SKM-1 (cell line): Measurements from ENCODE around the gene SMIM44.
"Not testable (repeated sequence)": the region's sequence is repeated elsewhere in the genome, so short reads cannot be mapped to it uniquely, and the experiment has no call there.

Experiments
- DNase-seq: peaks from one replicate; lab custom pipeline; 2025; ENCODE audit not compliant: unreplicated experiment; lab: John Stamatoyannopoulos, UW

Gene SMIM44

DNA sequence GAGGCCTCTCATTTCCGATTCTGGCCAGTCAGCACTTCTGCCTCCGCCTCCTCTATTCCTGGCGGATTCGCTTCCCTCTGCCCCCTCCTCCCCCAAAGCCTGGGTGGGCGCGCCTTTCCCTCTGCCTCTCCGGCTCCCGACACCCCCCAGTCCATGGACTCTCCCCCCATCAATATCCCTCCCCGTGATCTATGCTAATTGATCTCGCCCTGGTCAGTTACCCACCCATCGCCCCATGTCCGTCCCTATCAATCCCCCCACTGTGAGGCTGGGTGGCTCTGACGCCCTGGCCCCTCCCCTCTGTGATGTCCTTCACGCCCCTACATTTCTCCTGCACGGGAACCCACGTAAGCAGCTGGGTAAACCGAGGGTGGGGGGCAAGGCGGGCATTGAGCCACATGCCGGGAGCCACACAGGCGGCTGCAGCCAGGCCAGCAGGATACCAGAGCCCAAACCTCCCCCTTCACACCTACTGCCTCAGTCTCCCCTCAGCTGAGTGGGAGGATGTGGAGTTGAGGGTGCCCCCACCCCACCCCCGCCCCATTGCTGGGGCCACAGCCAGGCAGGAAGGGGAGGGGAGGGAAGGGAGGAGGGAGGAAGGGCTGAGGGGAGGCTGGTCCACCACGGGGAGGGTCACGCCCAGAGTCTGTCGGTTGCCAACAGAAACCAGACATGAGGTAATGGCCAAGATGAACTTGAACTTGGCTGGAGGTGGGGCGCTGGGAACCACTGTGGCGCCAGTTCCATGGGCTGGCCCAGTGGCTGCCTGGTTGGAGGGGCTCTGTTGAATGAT is 24.0 kb downstream of the SMIM44 start:
- DNase-seq: no peak

DNA sequence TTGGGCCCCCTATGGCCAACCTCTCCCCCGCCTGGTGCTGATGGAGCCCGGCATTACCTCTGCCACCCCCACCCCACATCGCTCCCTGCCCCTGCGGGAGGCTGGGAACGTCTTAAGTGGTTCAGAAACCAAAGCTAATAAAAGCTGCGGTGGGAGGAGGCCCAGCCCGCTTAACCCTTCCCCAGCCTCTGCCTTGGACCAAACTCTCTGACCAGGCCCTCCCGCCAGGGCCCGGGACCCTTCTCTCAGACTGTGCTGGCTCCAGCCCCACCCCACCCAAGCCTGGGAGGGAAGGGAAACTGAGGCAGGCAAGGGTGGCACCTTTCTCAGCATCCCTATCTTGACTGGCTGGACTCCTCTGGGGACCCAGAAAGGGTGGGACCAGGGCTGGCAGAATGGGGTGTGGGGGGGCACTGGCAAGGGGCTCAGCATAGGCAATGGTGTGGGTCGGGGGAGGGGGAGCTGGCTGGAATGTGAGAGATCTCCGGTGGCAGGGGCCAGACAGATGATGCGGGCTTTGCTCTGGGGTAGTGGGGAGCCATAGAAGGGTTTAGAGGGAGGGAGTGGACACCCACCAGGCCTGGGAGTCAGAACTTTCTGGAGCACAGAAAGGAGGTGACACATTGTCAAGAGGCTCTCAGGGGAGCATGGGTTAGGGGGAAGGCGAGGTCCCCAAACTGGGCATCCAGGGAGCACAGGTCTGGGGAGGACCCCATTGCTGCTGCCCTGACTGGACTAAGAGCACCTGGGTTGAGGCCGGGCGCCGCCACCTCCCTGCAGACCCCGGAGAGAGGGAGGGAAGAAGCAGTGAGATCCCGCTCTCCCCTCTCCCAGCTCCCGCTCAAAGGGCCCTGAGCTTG is 24.8 kb downstream of the SMIM44 start:
- DNase-seq: no peak

DNA sequence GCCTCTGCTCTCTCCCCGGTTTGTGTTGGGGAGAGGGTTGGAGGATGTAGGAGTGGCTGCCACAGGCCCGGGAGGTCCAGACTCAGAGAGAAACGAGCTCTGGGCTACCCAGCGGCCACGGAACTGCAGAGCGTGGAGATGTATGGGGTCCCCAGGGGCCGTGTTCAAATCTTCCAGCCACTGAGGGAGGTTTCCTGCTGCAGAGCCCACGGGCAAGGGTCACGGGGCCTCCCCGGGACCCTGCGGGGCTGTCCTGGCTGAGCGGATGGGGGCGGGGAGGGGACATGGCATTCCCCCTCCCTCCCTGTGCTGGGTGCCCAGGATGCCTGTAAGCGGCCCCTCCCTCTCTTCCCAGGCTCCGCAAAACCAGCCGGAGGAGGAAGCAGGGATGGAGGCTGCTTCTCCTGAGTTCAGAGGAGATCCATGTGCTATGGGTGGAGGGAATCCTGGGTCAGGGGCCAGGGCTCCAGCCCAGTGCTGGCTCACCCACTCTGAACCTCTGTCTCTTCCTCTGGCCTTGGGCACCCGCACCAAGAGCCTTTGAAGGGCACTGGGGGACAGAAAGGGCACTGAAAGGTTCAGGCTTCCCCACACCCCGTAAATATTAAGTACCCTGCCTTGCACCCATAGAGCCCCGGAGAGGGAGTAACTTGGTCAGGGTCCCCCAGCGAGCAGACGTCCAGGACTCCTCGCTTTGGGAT is 25.6 kb downstream of the SMIM44 start:
- no peak for DNase-seq

DNA sequence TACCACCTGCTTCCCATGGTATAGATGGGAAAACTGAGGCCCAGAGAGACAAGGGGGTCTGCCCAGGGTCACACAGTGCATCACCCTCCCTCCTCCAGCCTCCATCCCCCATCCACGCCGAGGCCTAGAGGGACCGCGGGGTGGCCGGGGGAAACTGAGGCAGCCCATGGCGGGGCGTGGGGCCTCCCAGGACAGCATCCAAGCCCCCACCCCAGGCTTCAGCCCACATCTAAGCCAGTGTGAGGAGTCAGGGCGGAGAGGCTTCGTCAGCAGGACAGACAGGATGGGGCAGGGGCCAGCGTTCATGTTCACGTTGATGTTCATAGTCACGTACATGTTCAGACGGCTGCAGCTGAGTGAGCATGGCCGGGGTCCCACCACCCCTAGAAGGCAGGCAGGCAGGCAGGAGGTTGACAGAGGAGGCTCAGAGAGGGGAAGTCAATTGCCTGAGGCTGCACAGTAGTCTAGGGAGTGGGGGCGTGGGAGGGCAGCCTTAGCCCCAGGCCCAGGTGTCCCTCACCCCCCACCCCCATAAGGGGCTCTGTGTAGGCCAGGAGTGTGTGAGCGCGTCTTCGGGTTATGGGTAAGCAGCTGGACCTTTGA is 26.2 kb downstream of the SMIM44 start:
- DNase-seq: no peak

DNA sequence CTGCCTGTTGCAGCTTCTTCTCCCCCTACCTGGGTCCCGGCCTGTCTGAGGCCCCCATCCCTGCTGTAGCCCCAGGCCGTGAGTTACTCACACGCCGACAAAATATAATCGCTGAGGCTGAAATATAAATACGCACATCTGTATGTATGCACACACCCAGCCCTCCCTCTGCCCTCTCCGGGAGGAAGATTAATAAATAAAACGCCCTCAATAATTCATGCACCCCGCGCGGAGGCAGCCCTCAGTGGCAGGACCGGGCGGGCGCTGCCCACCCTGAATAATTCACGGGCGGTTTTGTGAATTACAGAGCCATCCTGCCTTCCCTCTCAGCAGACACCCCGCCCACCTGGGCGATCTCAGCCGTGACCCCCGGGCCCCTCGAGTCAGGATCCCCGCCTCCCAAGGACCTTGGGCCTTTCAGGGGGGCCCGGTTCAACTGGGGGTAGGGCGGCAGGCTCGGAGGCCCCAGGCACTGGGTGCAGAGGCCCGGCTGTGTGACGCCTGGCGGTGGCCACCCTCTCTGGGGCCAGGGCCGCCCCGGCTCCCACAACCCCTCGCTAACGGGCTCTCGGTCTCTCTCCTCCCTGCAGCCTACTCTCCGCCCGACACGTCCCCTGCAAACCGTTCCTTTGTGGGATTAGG is 27.2 kb downstream of the SMIM44 start:
- DNase-seq: no peak

DNA sequence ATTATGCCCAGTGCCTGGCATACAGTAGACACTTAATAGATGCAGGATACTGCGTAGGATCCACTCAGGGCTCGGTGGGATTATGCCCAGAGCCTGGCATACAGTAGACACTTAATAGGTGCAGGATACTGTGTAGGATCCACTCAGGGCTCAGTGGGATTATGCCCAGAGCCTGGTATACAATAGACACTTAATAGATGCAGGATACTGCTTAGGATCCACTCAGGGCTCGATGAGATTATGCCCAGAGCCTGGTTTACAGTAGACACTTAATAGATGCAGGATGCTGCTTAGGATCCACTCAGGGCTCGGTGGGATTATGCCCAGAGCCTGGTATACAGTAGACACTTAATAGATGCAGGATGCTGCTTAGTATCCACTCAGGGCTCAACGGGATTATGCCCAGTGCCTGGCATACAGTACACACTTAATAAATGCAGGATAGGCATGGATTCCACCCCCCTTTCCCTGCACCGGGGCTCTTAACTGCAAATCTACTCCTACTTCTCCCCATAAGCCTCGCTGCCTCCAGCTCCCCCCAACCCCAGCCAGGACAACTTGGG is 27.8 kb downstream of the SMIM44 start:
- DNase-seq: no peak

DNA sequence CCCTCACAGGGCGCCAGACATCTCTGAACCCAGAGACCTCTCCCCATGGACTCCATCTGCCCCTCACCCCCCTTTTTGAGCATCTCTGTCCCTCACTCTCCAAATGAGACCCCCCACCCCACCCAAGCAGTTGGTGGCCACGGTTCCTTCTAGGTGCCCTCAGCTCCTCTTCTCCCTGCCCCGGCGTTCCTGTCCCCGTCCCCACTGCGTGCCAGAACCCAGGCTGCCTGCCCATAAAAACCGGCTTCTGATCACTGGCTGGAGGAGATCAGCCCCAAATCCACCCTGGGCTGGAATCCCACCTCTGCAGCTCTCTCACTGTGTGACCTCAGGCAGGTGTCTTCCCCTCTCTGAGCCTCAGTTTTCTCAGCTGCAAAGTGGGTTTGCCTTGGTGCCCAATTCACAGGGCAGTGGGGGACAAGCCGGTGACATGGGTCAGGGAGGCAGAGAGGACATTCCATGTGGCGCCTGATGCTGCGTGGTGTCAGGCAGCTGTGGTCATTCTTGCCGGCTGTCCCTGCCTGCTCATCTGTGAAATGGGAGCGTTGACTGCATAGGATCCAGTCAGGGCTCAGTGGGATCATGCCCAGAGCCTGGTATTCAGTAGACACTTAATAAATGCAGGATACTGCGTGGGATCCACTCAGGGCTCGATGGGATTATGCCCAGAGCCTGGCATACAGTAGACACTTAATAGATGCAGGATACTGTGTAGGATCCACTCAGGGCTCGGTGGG is 28.4 kb downstream of the SMIM44 start:
- no peak for DNase-seq

DNA sequence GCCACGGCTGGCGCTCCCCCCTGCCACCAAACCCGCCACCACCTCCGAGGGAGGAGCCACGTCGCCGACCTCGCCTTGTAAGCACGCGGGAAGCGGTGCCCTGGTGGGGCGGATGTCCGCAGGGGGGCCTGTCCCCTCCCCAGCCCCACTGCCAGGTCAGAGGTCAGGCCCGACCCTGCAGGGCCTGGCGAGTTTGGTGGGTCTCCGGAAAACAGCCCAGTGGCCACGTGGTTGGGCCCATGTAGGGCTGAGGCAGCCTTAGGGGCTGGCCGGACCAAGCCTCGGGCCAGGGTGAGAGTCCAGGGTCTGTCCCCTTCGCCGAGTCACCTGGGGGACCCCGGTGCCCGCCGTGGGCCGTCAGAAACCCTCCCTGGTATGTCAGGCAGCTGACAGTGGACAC is 29.4 kb downstream of the SMIM44 start:
- no peak for DNase-seq

DNA sequence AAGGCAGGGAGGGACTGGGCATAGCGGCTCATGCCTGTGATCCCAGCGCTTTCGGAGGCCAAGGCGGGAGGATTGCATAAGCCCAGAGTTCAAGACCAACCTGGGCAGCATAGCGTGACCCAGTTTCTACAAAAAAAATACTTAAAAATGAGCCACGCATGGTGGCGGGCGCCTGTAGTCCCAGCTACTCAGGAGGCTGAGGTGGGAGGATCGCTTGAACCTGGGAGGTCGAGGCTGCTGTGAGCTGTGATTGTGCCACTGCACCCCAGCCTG is 30.4 kb downstream of the SMIM44 start:
- DNase-seq: not testable (repeated sequence)

DNA sequence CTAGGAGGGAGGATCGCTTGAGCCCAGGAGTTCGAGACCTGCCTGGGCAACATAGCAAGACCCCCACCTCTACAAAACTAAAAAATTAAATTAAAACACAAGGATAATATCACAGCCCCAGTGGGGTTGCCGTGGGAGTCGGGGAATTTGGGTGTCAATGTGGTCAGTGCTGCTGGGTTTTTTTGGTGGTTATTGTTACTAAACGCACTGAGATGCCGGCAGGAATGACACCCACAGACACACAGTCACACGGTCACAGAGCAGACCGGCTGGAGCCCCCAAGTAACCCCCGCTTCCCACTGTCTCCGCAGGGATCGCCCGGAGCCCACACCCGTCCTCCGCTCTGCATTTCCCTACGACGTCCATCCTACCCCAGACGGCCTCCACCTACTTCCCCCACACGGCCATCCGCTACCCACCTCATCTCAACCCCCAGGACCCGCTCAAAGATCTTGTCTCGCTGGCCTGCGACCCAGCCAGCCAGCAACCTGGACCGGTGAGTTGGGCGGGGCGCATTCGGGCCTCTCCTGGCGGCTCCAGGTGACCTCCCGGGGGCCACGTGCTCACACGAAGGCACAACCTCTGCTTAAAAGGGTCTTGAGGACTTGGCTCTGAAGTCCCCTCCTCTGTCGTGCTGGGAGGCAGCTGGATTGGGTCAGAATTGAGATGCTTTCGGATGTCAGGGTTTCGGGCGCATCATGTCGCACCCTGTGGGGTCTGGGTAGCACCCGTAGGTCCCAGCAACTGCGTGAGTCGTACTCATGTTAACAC is 30.9 kb downstream of the SMIM44 start:
- no peak for DNase-seq

DNA sequence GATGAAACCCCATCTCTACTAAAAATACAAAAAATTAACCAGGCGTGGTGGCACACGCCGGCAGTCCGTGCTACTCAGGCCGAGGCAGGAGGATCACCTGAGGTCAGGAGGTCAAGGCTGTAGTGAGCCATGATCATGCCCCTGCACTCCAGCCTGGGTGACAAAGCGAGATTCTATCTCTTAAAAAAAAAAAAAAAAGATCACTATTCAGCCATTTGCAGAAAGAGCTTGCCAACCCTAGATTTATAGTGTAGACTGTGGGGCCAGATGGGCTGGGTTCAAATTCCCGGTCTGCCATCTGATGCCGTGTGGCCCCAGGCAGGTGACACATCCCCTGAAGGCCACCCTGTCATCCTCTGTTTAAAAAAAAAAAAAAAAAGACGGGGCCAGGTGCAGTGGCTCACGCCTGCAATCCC is 31.8 kb downstream of the SMIM44 start:
- no peak for DNase-seq

DNA sequence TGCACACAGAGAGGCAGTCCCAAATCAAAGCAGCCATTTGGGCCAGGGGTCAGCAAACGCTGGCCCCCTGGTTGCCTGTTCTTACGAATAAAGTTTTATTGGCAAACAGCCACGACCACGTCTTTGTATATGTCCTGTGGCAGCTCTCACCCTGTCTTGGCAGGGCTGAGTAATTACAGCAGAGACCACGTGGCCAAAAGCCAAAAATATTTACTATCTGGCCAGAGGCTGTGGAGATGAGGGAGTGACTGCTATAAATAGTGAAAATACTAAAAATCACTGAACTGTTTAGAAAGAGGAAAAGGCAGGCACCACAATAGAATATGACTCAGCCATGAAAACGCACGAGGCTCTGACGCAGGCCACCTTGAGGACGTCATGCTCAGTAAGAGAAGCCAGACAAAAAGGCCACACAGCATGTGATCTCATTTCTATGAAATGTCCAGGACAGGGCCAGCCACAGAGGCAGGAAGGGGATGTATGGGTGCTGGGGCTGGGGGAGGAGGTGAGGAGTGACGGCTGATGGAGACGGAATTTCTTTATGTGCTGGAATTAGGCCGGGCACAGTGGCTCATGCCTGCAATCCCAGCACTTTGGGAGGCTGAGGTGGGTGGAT is 32.3 kb downstream of the SMIM44 start:
- no peak for DNase-seq

DNA sequence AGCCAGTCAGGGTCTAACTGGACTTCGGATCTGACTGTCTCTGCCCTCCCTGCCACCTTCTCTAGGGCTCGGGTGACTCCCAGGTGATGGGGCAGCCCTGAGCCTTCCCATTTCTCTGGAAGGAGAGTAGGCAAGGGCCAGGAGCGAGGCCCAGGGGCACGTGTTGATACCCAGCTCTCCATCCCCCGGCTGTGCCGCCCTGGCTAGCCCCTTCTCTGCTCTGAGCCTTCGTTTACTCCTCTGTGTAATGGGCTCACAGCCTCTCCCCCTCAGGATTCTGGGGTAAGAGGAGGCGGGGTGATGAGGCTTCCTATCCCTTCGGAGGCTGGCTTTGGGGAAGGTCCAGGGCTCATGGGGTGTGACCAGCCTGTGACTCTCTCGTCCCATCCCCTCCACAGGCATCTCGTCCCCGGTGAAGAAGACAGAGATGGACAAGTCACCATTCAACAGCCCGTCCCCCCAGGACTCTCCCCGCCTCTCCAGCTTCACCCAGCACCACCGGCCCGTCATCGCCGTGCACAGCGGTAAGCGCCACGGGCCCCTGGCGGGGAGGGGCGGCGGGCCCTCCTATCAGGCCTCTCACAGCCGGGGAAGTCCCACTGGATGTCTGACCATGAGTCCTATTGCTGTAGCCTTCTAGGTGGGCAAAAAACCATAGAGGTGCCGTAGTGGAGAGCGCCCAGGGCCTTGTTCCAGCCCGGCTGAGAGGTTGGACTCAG is 34.5 kb downstream of the SMIM44 start:
- DNase-seq: no peak

DNA sequence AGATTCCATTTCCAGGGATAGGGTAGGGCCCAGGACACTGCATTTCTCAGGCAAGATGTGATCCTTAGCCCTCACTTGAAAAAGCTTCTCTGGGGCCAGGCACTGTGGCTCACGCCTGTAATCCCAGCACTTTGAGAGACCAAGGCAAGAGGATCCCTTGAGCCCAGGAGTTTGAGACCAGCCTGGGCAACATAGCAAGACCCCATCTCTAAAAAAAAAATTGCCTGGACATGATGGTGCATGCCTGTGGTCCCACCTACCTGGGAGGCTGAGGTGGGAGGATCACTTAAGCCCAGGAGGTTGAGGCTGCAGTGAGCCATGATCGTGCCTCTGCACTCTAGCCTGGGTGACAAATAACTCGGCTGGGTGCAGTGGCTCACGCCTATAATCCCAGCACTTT is 36.6 kb downstream of the SMIM44 start:
- not testable (repeated sequence) for DNase-seq

DNA sequence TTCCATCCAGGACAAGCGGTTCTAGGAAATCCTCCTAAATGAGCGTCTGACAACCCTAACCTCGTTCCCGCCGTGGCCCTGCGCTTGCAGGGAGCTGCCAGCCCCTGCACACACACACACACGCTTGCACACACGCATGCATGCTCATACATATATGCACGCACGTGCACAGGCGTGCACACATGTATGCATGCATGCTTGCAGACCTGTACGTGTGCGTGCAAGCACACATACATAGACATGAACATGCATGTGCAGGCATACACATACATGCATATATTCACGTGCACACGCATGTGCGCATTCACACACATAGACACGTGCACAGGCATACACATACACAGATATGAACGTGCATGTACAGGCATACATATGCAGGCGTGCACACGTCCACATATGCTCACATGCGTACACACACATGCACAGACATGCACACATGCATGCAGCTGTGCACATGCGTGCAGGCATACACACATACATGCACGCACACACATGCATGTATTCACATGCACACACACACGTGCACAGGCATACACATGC is 38.5 kb downstream of the SMIM44 start:
- no peak for DNase-seq

DNA sequence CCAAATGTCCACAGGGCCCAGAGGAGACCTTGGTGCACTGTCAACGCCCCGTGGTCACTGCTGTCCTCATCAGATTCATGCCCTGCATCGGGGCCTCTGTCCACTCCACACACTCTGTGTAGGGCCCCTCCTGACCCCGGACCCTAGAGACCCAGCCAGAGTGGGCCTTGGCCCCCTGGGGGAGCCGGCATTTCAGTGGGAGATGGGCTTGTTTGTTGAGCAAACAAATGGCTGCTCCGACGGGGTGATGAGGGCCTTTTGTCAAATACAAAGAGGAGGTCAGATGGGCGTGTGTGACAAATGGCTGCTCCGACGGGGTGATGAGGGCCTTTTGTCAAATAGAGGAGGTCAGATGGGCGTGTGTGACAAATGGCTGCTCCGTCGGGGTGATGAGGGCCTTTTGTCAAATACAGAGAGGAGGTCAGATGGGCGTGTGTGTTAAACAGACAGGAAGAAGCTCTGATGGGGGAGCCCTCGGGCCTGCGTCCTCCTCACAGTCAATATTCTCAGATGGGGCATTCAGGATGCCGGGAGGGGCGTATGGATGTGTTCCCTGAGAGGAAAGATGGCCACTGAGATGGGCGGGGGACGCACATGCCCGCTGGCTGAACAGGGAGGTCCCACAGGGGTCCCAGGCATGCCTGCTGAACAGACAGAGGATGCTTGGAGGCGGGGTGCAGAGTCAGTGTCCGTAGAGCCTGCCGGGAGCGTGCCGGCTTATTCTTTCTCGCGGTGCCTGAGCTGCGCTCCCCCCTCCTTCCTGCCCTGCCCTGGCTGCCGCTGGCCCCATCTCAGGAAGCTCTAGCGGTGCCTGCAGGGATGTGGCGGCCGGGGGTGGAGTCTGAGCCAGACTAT is 39.2 kb downstream of the SMIM44 start:
- no peak for DNase-seq

DNA sequence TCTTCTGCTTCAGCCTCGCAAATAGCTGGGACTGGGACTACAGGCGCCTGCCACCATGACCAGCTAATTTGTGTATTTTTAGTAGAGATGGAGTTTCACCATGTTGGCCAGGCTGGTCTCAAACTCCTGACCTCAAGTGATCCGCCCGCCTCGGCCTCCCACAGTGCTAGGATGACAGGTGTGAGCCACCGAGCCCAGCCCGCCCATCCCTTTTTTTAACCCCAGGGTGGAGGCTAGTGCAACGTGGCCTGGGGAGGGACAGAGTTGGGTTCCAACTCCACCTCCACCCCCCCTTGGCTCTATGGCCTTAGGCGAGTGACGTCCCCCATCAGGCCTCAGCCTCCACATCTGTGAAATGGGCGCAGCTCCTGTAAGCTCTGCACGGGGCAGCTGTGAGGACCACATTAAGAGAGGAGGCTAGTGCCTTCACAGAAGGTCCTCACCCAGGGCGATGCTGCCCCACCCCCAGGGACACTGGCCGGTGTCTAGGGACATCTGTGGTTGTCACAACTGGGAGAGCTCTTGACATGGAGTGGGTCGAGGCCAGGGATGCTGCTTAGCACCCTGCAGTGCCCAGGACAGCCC is 40.7 kb downstream of the SMIM44 start:
- no peak for DNase-seq
